Fibroblast of skin of left quadriceps (primary cell): Measurements from ENCODE around the gene C16orf89.

Experiments
- DNase-seq, 2 experiments: peaks; one replicate each; pipeline ENCODE4 v3.0.0-alpha.2; 2013; ENCODE audit warnings: low read depth in 2 of 2

The C16orf89 gene

GRCh38 chr16:5027575-5028235, 38.1 kb downstream of the C16orf89 start:
- no peak for DNase-seq

GRCh38 chr16:5027086-5027485, 38.7 kb downstream of the C16orf89 start:
- DNase-seq, result no peak

GRCh38 chr16:5026664-5027063, 39.1 kb downstream of the C16orf89 start:
- DNase-seq, result no peak

DNA sequence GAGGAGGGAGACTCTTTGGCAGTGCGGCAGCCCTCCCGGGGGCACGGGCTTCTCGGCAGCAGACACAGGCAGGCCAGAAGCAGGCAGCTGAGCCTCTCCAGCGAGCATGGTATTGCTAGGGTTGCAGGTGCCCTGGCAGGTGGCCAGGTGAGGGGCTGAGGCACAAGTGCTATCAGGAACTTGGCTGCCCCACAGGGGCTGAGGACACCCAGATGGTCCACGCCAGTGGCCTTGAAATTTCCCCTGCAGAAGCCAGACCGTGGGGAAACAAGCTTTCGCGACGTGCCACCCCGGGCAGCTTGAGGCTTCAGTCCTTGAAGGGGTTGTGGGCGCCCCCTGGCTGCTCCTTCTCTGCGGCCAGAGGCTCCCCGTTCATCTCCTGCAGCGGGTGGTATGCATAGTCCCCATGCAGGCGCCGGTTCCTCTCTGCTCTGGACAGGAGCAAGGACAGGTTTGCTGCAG, 40.6 kb downstream of the C16orf89 start:
- DNase-seq, result no peak

- no peak for DNase-seq
Measured at GRCh38 chr16:5024632-5025031, 41.1 kb downstream of the C16orf89 start.

DNA sequence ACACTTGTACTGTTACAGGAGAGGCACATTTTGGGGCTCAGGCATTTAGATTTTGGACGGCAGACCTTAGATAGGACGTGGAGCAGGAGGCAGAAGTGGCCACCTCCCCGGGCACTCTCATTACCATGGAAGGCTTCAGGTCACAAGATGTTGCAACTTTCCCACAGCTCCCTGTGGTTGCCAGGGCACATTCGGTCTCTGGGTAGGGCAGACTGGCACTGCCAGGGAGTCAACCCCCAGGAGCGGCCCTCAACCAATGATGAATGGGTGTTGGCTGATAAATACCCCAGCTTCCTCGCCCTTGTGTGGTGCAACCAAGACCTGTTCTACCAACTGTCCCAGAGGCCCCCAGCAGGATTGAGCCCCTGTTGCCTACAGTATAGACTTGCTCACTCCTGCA, 43.2 kb downstream of the C16orf89 start:
- DNase-seq, result no peak

GRCh38 chr16:5020551-5020950, 45.2 kb downstream of the C16orf89 start:
- no peak for DNase-seq

DNA sequence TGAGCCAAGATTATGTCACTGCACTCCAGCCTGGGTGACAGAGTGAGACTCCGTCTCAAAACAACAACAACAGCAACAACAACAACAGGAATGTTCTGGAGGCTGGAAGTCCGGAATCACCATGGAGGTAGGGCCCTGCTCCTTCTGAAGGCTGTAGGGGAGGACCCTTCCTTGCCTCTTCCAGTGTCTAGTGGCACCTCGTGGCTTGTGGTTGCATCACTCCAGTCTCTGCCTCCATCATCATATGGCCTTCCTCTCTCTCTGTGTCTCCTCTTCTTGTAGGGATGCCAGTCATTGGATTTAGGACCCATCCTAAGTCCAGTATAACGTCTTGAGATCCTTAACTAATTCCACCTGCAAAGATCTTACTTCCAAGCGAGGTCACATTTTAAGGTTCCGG, 46.0 kb downstream of the C16orf89 start:
- no peak for DNase-seq

GRCh38 chr16:5018793-5019192, 47.0 kb downstream of the C16orf89 start:
- no peak for DNase-seq

GRCh38 chr16:5017678-5017969, 48.1 kb downstream of the C16orf89 start:
- no peak for DNase-seq

- DNase-seq, result no peak
Measured at GRCh38 chr16:5016967-5017677, 48.6 kb downstream of the C16orf89 start.

DNA sequence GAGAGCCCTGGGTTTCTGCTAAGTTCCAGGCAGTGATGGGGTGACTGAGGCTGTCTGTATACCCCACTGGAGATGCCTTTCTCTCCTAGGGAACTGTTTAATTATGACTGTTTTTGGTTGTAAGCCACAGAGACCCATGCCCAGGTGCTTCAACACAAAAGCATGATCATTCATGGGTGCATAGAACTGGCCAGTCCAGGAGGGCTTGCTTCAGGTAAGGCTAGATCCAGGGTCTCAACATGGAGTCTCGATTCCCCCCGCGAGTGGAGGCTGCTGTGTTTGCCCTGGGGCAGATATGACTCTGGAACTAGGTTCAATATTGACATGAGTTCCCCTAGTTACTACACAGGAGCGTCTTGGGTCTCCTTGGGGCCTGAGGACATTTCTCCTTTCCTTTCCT, 49.9 kb downstream of the C16orf89 start:
- DNase-seq, result no peak

GRCh38 chr16:5015351-5015750, 50.4 kb downstream of the C16orf89 start:
- no peak for DNase-seq

DNA sequence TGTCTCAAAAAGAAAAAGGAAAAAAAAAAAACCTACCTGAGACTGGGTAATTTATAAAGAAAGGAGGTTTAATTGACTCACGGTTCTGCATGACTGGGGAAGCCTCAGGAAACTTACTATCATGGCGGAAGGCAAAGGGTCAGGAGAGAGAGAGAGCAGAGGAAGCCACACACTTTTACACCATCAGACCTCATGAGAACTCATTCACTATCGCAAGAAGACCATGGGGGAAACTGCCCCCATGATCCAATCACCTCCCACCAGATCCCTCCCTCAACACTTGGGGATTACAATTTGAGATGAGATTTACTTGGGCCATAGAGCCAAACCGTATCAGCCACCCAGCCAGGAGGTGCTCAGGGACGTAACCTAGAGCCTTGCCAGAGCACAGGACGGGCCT, 52.9 kb downstream of the C16orf89 start:
- DNase-seq, result no peak

GRCh38 chr16:5011637-5012036, 54.1 kb downstream of the C16orf89 start:
- DNase-seq, result no peak

GRCh38 chr16:5010576-5011329, 55.0 kb downstream of the C16orf89 start:
- no peak for DNase-seq

DNA sequence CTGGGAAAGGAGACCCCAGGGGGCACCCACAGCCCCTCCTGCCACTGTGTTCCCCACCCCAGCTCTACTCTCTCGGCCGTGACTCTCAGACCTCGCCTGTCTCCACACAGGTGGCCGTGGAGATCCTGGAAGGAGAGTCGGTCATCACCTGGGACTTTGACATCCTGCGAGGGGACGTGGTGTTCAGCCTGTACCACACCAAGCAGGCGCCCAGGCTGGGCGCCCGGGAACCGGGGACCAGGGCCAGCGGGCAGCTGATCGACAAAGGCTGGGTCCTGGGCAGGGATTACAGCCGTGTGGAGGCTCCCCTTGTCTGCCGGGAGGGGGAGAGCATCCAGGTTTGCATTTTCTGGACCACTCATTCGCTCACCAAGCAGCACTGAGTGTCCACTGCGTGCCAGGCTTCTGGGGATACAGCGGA, 57.4 kb downstream of the C16orf89 start:
- no peak for DNase-seq

- DNase-seq, result no peak
Measured at GRCh38 chr16:5007256-5007655, 58.5 kb downstream of the C16orf89 start.

DNA sequence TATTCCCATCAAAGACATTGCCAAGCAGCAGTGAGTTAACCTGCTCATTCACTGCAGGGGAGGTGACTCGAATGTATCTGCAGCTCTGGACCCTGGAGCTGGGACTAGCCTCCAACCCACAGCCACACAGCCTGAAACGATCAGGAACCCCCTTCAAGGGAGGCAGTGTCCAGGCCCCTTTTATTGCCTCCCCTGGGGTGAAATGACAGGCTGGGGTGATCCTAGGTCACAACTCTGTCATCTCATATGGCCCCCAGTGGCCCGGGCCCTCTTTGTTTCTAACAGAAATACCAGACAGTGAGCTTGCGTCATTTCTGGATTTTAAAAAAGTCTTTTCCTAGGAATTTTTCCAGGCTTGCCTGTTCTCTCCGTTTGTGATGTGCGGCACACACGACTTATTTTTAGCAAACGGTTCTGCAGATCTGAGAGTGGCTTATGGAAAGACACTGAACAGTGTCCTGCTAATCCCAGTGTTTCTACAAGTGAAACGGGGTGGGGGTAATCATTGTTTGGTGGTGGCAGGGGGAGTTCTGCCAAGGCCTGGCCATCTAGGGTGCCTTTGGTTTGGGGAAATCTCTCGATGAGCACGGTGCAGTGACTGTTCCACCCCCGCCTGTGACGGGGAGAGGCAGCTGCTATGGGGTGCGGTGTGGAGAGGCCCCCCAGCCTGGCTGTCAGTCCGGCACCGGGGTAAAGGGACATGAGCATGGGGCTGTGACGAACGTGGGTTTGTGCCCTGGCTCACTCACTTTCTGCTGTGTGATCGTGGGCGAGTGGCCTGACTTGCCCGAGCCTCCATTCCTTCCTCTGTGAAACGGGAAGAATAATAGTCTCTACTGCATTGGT, 59.2 kb downstream of the C16orf89 start:
- no peak for DNase-seq

- no peak for DNase-seq
Measured at GRCh38 chr16:5005916-5006315, 59.8 kb downstream of the C16orf89 start.

- no peak for DNase-seq
Measured at GRCh38 chr16:5004311-5004710, 61.4 kb downstream of the C16orf89 start.

DNA sequence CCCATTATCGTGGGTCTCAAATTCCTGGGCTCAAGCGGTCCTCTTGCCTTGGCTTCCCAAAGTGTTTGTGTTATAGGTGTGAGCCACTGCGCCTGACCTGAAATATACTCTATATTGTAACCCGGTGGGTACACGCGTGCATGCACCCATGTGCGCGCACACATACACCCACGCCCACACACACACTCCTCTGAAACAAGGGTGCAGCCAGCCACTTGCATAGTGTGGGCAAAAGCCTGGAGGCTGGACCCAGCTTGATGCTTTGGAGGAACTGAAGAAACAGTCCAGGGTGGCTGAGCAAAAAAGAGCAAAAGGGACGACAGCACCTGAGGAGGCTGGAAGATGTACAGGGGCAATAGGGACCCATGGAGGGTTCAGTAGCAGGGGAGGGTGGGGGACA, 61.9 kb downstream of the C16orf89 start:
- no peak for DNase-seq
